ENCODE results near the gene SLC27A1. TPM values are rescaled to one million over a fixed set of nuclear protein-coding genes. Genes with fewer than 3 reads are reported as not detected.

SLC27A1 gene
- total RNA-seq, 4 donors from 2014 or later, result 30.6 to 58.2 (median 43.6) TPM

DNA sequence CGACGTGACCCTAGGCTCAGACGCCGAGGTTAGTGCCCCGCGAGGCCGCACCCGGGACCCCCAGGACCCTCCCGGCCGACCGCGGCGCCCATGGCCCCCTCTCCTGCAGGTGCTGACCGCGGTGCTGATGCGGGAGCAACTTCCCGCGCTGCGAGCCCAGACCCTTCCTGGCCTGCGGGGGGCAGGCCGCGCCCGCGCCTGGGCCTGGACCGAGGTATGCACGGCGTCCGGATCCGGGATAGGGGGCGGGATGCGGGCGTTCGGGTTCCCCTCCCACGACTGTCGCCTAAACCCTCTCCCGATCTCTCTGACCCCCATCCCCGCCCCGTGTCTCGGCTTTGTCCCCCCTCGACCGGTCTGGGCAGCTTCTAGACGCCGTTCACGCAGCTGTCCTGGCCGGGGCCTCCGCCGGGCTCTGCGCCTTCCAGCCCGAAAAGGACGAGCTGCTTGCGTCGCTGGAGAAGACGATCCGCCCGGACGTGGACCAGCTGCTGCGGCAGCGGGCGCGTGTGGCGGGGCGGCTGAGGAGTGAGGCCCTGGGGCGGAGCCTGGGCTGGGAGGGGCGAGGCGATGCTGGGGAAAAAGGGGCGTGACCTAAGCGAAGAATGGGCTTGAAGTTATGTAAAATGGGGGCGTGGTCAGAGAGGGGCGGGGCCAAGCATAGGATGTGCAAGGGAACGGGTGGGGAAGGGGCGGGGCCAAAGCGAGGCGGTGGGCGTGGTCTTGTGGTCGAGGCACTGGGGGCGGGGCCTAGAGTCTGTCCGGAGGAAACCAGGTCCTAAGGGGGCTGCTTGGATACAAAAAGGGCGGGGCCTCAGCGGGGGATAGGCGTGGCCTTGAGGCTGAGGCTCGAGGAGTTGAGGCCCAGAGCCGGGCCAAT lies 69.2 kb downstream of the SLC27A1 start:
- no peak for TF ChIP-seq POLR2A (IDR thresholded peaks at IDR 0.05)
- TF ChIP-seq, protein P1, sequence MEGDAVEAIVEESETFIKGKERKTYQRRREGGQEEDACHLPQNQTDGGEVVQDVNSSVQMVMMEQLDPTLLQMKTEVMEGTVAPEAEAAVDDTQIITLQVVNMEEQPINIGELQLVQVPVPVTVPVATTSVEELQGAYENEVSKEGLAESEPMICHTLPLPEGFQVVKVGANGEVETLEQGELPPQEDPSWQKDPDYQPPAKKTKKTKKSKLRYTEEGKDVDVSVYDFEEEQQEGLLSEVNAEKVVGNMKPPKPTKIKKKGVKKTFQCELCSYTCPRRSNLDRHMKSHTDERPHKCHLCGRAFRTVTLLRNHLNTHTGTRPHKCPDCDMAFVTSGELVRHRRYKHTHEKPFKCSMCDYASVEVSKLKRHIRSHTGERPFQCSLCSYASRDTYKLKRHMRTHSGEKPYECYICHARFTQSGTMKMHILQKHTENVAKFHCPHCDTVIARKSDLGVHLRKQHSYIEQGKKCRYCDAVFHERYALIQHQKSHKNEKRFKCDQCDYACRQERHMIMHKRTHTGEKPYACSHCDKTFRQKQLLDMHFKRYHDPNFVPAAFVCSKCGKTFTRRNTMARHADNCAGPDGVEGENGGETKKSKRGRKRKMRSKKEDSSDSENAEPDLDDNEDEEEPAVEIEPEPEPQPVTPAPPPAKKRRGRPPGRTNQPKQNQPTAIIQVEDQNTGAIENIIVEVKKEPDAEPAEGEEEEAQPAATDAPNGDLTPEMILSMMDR (IDR thresholded peaks at IDR 0.05), result no peak
- intact Hi-C loops (cut with DNase I; ENCODE audit: low total_unique reads), result no loop called here
- H3K4me3 ChIP-seq (ENCODE audit: low read depth, poor library complexity, severe bottlenecking), result peak overlapping the region; percentile 20
- 1 to 2% methylated on average over 51 to 64 of the region's 82 CpGs for WGBS, 2 donors
- peak; percentile 95 to 99 for DNase-seq (ENCODE audit: low spot score in 2 of 2)

DNA sequence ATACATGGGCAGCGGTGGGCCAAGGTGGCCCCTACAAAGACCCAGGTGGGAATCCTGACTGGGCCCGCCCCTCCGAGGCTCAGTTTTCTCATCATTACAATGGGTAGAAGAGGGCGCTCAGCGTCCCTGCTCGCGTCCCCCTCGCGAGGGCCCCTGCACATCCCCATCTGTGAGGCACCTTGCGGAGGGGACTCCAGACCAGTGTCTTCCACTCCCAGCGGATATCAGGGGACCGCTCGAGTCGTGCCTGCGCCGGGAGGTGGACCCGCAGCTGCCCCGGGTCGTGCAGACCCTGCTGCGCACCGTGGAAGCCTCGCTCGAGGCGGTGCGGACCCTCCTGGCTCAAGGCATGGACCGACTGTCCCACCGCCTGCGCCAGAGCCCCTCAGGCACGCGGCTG lies 69.8 kb downstream of the SLC27A1 start:
- no peak overlapping the region for H3K4me3 ChIP-seq (ENCODE audit: low read depth, poor library complexity, severe bottlenecking)
- TF ChIP-seq, protein P1 (IDR thresholded peaks at IDR 0.05), result no peak
- TF ChIP-seq POLR2A (IDR thresholded peaks at IDR 0.05), result no peak
- 79 to 83% methylated on average over 19 to 29 of the region's 30 CpGs for WGBS, 2 donors
- intact Hi-C loops (cut with DNase I; ENCODE audit: low total_unique reads), result no loop called here
- no peak for DNase-seq (ENCODE audit: low spot score in 2 of 2)

DNA sequence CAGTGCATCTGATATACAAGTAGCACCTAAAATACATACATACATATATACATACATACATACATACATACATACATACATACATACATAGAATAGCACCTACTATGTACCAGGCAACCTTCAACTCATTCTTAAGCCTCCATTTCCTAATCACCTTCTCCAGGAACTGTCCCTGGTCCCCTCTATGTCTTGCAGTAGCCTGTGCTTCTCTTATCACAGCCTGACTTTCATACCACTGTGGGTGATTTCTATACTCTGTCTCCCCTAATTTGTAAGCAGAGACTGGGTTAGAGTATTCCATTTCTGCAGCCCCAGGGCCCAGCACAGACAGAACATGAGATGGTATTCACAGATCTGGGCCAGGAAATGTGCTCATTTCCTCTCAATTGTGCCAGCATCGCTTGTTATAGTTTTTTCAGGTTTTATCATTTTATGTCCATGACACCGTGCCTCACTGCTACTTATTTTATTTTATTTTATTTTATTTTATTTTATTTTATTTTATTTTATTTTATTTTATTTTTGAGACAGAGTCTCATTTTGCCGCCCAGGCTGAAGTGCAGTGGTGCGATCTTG lies 70.9 kb downstream of the SLC27A1 start:
- 80 to 84% methylated on average over 4 of the region's 4 CpGs for WGBS, 2 donors
- no peak overlapping the region for H3K4me3 ChIP-seq (ENCODE audit: low read depth, poor library complexity, severe bottlenecking)
- TF ChIP-seq, protein P1 (IDR thresholded peaks at IDR 0.05), result no peak
- TF ChIP-seq POLR2A (IDR thresholded peaks at IDR 0.05), result no peak
- no peak for DNase-seq (ENCODE audit: low spot score in 2 of 2)
- intact Hi-C loops (cut with DNase I; ENCODE audit: low total_unique reads), result no loop called here

DNA sequence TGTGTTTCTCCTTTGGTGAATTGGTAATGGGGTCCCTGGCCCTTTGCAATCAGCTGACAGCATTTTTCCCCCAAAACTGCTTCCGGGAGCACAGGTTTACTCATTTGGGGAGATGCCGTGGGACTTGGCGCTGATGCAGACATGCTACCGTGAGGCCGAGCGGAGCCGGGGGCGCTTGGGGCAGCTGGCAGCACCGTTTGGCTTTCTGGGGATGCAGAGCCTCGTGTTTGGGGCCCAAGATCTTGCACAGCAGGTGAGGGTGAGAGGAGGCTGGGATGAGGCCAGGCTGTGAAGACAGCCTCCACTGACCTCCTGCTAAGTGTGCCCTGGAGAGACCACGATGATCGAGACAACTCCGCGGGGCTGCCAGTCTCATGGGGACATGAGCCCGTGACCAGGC lies 71.7 kb downstream of the SLC27A1 start:
- 65 to 68% methylated on average over 15 of the region's 15 CpGs for WGBS, 2 donors
- TF ChIP-seq, protein P1 (IDR thresholded peaks at IDR 0.05), result no peak
- TF ChIP-seq POLR2A (IDR thresholded peaks at IDR 0.05), result no peak
- H3K4me3 ChIP-seq (ENCODE audit: low read depth, poor library complexity, severe bottlenecking), result no peak overlapping the region
- no peak for DNase-seq (ENCODE audit: low spot score in 2 of 2)
- intact Hi-C loops (cut with DNase I; ENCODE audit: low total_unique reads), result no loop called here

DNA sequence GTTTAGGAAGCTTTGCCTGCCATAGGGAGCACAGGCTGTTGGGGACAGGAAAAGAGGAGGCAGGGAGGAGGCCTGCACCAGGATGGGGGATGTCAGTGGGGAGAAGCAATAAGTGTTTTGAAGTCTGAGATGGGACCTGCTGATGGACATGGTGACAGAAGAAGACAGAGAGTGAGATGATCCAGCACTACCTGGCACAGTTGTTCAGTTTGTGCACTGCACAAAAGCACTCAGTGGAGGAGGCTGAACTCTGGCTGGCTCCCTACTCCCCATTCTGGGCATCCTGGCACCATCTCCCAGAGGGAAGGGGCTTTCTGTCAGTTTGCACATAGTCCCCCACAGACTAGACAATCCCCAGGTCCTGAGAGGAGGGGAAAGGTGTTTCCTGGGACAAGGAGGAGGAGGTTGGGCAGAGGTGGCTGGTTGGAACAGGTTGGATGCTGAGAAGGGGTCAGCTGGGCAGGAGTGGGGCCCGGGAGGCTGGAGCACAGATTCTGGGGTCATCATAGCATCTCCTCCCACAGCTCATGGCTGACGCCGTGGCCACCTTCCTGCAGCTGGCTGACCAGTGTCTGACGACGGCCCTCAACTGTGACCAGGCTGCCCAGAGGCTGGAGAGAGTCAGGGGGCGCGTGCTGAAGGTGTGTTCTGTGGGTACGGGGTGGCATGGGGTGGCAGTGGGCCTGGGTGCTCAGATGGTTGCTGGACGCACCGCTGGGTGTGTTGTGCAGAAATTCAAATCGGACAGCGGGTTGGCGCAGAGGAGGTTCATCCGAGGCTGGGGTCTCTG lies 72.7 kb downstream of the SLC27A1 start:
- TF ChIP-seq POLR2A (IDR thresholded peaks at IDR 0.05), result no peak
- TF ChIP-seq, protein P1 (IDR thresholded peaks at IDR 0.05), result no peak
- WGBS, 2 donors, result 79 to 88% methylated on average over 14 of the region's 14 CpGs
- intact Hi-C loops (cut with DNase I; ENCODE audit: low total_unique reads), result no loop called here
- no peak overlapping the region for H3K4me3 ChIP-seq (ENCODE audit: low read depth, poor library complexity, severe bottlenecking)
- DNase-seq (ENCODE audit: low spot score in 2 of 2), result no peak

Data from lower leg skin (tissue), 4 donors.